Panc1 (cell line): Measurements from ENCODE around the gene LRMDA. TPM values are rescaled to one million over a fixed set of nuclear protein-coding genes. Genes with fewer than 3 reads are reported as not detected.
"Not testable (repeated sequence)": the region's sequence is repeated elsewhere in the genome, so short reads cannot be mapped to it uniquely, and the experiment has no call there.

Experiments used
- ATAC-seq: fragments of 200-7000 bp; cut with Tn5 transposase; 2 replicates; pipeline ENCODE4 v1.9.1; 2020; ENCODE audit warnings: mild to moderate bottlenecking, moderate library complexity
- BruUV-seq: library from RNA; stranded (reverse); fragments of 400-500 nt; replicated peaks from 2 replicates; lab custom pipeline; 2021; lab: Mats Ljungman, UMichigan
- CTCF ChIA-PET: fragments of 300-600 bp; sonication (Branson Sonifier 250); formaldehyde crosslinking; loops from one replicate; lab custom pipeline; 2022; ENCODE audit warnings: antibody characterized with exemption; lab: Charles Lee
- POLR2A ChIA-PET: fragments of 300-600 bp; sonication (Branson Sonifier 250); formaldehyde crosslinking; loops from one replicate; lab custom pipeline; 2022; ENCODE audit warnings: antibody characterized with exemption; lab: Charles Lee
- DNase-seq: peaks from one replicate; pipeline ENCODE4 v3.0.0-alpha.2; 2010; ENCODE audit warnings: low read depth, low spot score
- H3K27ac ChIP-seq: 2 replicates; pipeline ENCODE4 v1.5.1; 2011; ENCODE audit warnings: mild to moderate bottlenecking, low read length, inconsistent platforms
- H3K27me3 ChIP-seq: fragments of 200-500 bp; sonication (Bioruptor generic); 2 replicates; pipeline ENCODE4 v1.6.0; 2014; ENCODE audit warnings: low read length, inconsistent platforms; ENCODE audit not compliant: control insufficient read depth, insufficient read depth
- H3K36me3 ChIP-seq: fragments of 200-500 bp; sonication (Bioruptor generic); 2 replicates; pipeline ENCODE4 v1.5.1; 2014; ENCODE audit warnings: inconsistent platforms, mild to moderate bottlenecking, low read length, moderate library complexity; ENCODE audit not compliant: control insufficient read depth, insufficient read depth
- H3K4me1 ChIP-seq: 2 replicates; pipeline ENCODE4 v1.5.1; 2011; ENCODE audit warnings: inconsistent platforms, mild to moderate bottlenecking, low read length, moderate library complexity; ENCODE audit not compliant: control insufficient read depth, insufficient read depth
- H3K4me3 ChIP-seq, 2 experiments: 2 replicates each; pipeline ENCODE4 v1.5.1; 2011 to 2012; ENCODE audit warnings: low read depth in 2 of 2, low read length in 2 of 2, mild to moderate bottlenecking in 2 of 2, inconsistent platforms in 1 of 2, moderate library complexity in 1 of 2
- H3K9me3 ChIP-seq: fragments of 200-500 bp; sonication (Bioruptor generic); 2 replicates; pipeline ENCODE4 v1.5.1; 2014; ENCODE audit warnings: low read depth, mild to moderate bottlenecking, inconsistent platforms, low read length, moderate library complexity; ENCODE audit not compliant: control insufficient read depth, insufficient read depth
- CTCF ChIP-seq: fragments of 450-650 bp; IDR thresholded peaks from 2 replicates; pipeline ENCODE4 v1.5.1; 2017; ENCODE audit warnings: mild to moderate bottlenecking
- POLR2AphosphoS5 ChIP-seq: IDR thresholded peaks from 2 replicates; pipeline ENCODE4 v1.6.1; 2012; ENCODE audit warnings: mild to moderate bottlenecking, low read depth, low read length, moderate library complexity
- REST ChIP-seq, 2 experiments: IDR thresholded peaks; 2 replicates each; pipeline ENCODE4 v1.6.1; 2011 to 2012; ENCODE audit warnings: low read depth in 2 of 2, control low read depth in 1 of 2, low read length in 1 of 2, mild to moderate bottlenecking in 1 of 2, moderate library complexity in 1 of 2; ENCODE audit not compliant: insufficient read depth in 1 of 2
- SIN3A ChIP-seq: IDR thresholded peaks from 2 replicates; pipeline ENCODE4 v1.6.1; 2012; ENCODE audit warnings: low read depth, mild to moderate bottlenecking, low read length, moderate library complexity, borderline replicate concordance; ENCODE audit not compliant: insufficient read depth
- TCF7L2 ChIP-seq: IDR thresholded peaks from 2 replicates; pipeline ENCODE4 v1.6.1; 2011; ENCODE audit warnings: mild to moderate bottlenecking, low read depth, low read length, inconsistent platforms
- in situ Hi-C: cut with HindIII; loops from 2 replicates; pipeline ENCODE4 v1.10.0; 2016; ENCODE audit warnings: low sequenced_read_pairs, low pct_unique_long_range_greater_than_20kb
- intact Hi-C: fragments of 100-400 bp; cut with micrococcal nuclease; formaldehyde crosslinking; loops from one replicate; pipeline ENCODE4 v1.10.0; 2022; ENCODE audit not compliant: unreplicated experiment
- total RNA-seq: library from RNA; stranded (reverse); gene quantifications from one replicate; pipeline ENCODE4 v1.2.1, GENCODE V29; 2021; ENCODE audit not compliant: unreplicated experiment

LRMDA gene
- total RNA-seq, 1 experiment from 2014 or later = 1.2 TPM

GRCh38 chr10:76523246-76523645, 1091.8 kb downstream of the LRMDA start:
- no peaks in the 10 kb centered on the region for H3K27me3 ChIP-seq
- H3K27ac ChIP-seq = no peak overlapping the region
- TF ChIP-seq CTCF (no peak), POLR2AphosphoS5 (no peak), REST (IDR thresholded peaks at IDR 0.05; ENCODE audit: insufficient read depth in 1 of 2, low read depth in 2 of 2, low read length in 1 of 2) (no peak), SIN3A (no peak), TCF7L2 (no peak)
- no peaks in the 10 kb centered on the region for H3K9me3 ChIP-seq
- ChIA-PET CTCF (no interaction called here), POLR2A (no interaction called here)
- H3K4me1 ChIP-seq = no peaks in the 10 kb centered on the region
- H3K36me3 ChIP-seq = no peaks in the 10 kb centered on the region
- in situ Hi-C loops (no loop called here), intact Hi-C loops (no loop called here)
- no peak for DNase-seq
- no peak for ATAC-seq
- BruUV-seq = no TSS peak
- H3K4me3 ChIP-seq = no peak overlapping the region

GRCh38 chr10:76523791-76524351, 1092.4 kb downstream of the LRMDA start:
- intact Hi-C loops = no loop called here
- Histone ChIP-seq H3K27me3 (no peaks in the 10 kb centered on the region), H3K36me3 (no peaks in the 10 kb centered on the region), H3K4me3 (no peak overlapping the region), H3K4me1 (no peaks in the 10 kb centered on the region), H3K9me3 (no peaks in the 10 kb centered on the region), H3K27ac (no peak overlapping the region)
- in situ Hi-C loops = no loop called here
- DNase-seq (no peak), ATAC-seq (no peak)
- CTCF ChIA-PET = no interaction called here
- TF ChIP-seq SIN3A (no peak), REST (IDR thresholded peaks at IDR 0.05; ENCODE audit: insufficient read depth in 1 of 2, low read depth in 2 of 2, low read length in 1 of 2) (no peak), POLR2AphosphoS5 (no peak), TCF7L2 (no peak), CTCF (no peak)
- BruUV-seq = no TSS peak
- POLR2A ChIA-PET = no interaction called here

- in situ Hi-C loops, BruUV-seq, ATAC-seq, intact Hi-C loops, H3K27me3 ChIP-seq, CTCF ChIA-PET, H3K9me3 ChIP-seq, DNase-seq, H3K4me3 ChIP-seq, H3K27ac ChIP-seq, H3K36me3 ChIP-seq, H3K4me1 ChIP-seq: not testable (repeated sequence)
- POLR2A ChIA-PET = interaction anchor here (0.5 kb wide), 1 partner anchor 64 kb away, joined by 9 read pairs; no protein-coding TSS in a partner anchor
Measured at GRCh38 chr10:76526833-76527232, 1095.4 kb downstream of the LRMDA start.
